ENCODE results near the gene NECAP2.
"Not testable (repeated sequence)": the region's sequence is repeated elsewhere in the genome, so short reads cannot be mapped to it uniquely, and the experiment has no call there.

Gene NECAP2

GRCh38 chr1:16478091-16478490, 37.6 kb downstream of the NECAP2 start:
- DNase-seq (ENCODE audit: extremely low spot score): no peak
- CTCF ChIA-PET: no interaction called here
- POLR2A ChIA-PET: no interaction called here
- TF ChIP-seq CTCF (IDR thresholded peaks at IDR 0.05; ENCODE audit: control extremely low read depth, extremely low read depth, low read depth, missing control alignments): no peak

- POLR2A ChIA-PET; CTCF ChIA-PET; DNase-seq (ENCODE audit: extremely low spot score): not testable (repeated sequence)
Measured at GRCh38 chr1:16483146-16483545, 42.6 kb downstream of the NECAP2 start.

- POLR2A ChIA-PET; DNase-seq (ENCODE audit: extremely low spot score): not testable (repeated sequence)
- CTCF ChIA-PET: interaction anchor here (0.6 kb wide), 1 partner anchor 10 kb away, joined by 3 read pairs; no protein-coding TSS in a partner anchor
Measured at GRCh38 chr1:16483639-16484500, 43.3 kb downstream of the NECAP2 start.

GRCh38 chr1:16484501-16484835, 43.9 kb downstream of the NECAP2 start:
- CTCF ChIA-PET: interaction anchor here (0.6 kb wide), 1 partner anchor 10 kb away, joined by 3 read pairs; no protein-coding TSS in a partner anchor
- DNase-seq (ENCODE audit: extremely low spot score): no peak
- no peak for TF ChIP-seq CTCF (IDR thresholded peaks at IDR 0.05; ENCODE audit: control extremely low read depth, extremely low read depth, low read depth, missing control alignments)
- POLR2A ChIA-PET: no interaction called here

- DNase-seq (ENCODE audit: extremely low spot score): no peak
- ChIA-PET CTCF (no interaction called here), POLR2A (no interaction called here)
- no peak for TF ChIP-seq CTCF (IDR thresholded peaks at IDR 0.05; ENCODE audit: control extremely low read depth, extremely low read depth, low read depth, missing control alignments)
Measured at GRCh38 chr1:16484931-16485330, 44.4 kb downstream of the NECAP2 start.

GRCh38 chr1:16486316-16486715, 45.8 kb downstream of the NECAP2 start:
- POLR2A ChIA-PET; DNase-seq (ENCODE audit: extremely low spot score); CTCF ChIA-PET: not testable (repeated sequence)

- DNase-seq (ENCODE audit: extremely low spot score); POLR2A ChIA-PET; CTCF ChIA-PET: not testable (repeated sequence)
Measured at GRCh38 chr1:16487011-16487410, 46.5 kb downstream of the NECAP2 start.

- DNase-seq (ENCODE audit: extremely low spot score); CTCF ChIA-PET; POLR2A ChIA-PET: not testable (repeated sequence)
Measured at GRCh38 chr1:16489195-16489880, 48.8 kb downstream of the NECAP2 start.

- CTCF ChIA-PET: interaction anchor here (1.4 kb wide), 1 partner anchor 33 kb away, joined by 4 read pairs; no protein-coding TSS in a partner anchor
- POLR2A ChIA-PET: interaction anchor here (0.6 kb wide), 1 partner anchor 23 kb away, joined by 3 read pairs; no protein-coding TSS in a partner anchor
- no peak for DNase-seq (ENCODE audit: extremely low spot score)
- no peak for TF ChIP-seq CTCF (IDR thresholded peaks at IDR 0.05; ENCODE audit: control extremely low read depth, extremely low read depth, low read depth, missing control alignments)
Measured at GRCh38 chr1:16491056-16491675, 50.6 kb downstream of the NECAP2 start.

- DNase-seq (ENCODE audit: extremely low spot score); CTCF ChIA-PET: not testable (repeated sequence)
- POLR2A ChIA-PET: interaction anchor here (0.7 kb wide), 1 partner anchor 276 kb away, joined by 3 read pairs; no protein-coding TSS in a partner anchor
Measured at GRCh38 chr1:16492937-16493336, 52.4 kb downstream of the NECAP2 start.

GRCh38 chr1:16493731-16494130, 53.2 kb downstream of the NECAP2 start:
- DNase-seq (ENCODE audit: extremely low spot score); POLR2A ChIA-PET; CTCF ChIA-PET: not testable (repeated sequence)

GRCh38 chr1:16497474-16497904, 57.0 kb downstream of the NECAP2 start:
- DNase-seq (ENCODE audit: extremely low spot score): not testable (repeated sequence)
- CTCF ChIA-PET: interaction anchor here (1.0 to 1.4 kb wide), 2 partner anchors 57 to 145 kb away, joined by 3 to 7 read pairs; partner anchors contain the start of genes FBXO42 and NECAP2

More at GRCh38 chr1:16497474-16497904, 57.0 kb downstream of the NECAP2 start:
- POLR2A ChIA-PET: interaction anchor here (0.6 kb wide), 1 partner anchor 218 kb away, joined by 4 read pairs; no protein-coding TSS in a partner anchor
